Putamen (tissue), 1 donor: ENCODE results near the gene MAP1B.
A peak's percentile ranks its signal among the peaks of the same experiment; 100 is the strongest.

ENCODE experiments used
- DNase-seq: peaks from one replicate; pipeline ENCODE4 v3.0.0-alpha.2; 2016; ENCODE audit warnings: low spot score

The MAP1B gene

GRCh38 chr5:72133212-72133990 lies 26.1 kb downstream of the MAP1B start:
- no peak for DNase-seq

DNA sequence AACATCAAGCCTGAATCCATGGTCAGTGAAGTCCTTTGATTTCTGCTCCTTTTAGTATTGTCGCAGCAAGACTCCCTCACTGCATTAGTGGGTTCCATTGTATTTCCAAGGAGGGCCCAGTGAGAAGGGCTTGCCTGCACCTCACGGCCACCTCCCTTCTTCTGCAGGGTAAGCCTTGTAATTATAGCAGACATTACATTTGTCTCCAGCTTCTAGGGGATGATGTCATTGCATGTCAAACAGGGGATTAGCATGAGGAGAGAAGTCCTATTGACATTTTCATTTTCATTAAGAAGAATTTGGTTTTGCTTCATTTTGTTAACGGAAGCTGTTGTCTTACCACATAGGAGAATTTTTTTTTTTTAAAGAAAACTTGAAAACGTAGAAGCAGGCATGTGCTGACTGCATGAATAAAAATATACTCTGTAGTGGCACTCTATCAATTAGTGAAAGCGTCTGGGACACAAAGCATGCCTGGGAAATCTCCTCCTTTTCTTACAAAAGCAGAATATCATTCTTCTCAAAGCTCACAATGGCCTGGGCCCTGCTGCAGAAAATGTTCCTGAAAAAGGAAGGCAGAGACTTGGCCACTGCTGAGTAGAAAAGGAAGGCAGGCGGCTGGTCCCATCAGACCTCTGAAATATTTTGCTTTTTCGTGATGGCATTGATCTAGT lies 27.1 kb downstream of the MAP1B start:
- no peak for DNase-seq

- no peak for DNase-seq
Observed at GRCh38 chr5:72137826-72138409, 30.6 kb downstream of the MAP1B start.

DNA sequence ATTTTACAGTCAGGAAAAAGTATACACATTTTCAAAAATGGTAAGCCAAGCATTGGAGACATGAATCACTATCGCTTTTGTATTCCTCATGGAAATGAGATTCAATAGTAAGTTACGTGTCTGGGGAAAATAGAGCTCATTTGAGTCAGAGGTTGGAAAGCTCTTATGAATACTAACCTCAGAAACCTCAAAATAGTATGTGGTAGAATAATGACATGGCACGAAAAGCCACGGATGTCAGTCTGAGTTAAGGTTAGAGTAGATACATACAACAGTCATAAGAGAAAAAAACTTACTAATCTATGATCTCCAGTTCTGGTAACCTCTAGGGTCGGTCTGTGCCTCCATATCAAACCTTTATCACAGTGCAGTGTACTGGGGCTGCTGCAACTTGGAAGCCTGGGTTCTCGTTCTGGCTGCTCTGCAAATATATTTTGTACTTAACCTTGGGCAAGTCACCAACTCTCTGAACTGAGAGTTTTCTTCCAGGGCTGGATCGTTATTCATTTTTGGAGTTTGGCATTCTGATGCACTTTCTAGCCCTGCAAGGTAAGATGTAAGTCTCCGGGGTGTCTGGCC lies 31.8 kb downstream of the MAP1B start:
- DNase-seq: peak; percentile 48

DNA sequence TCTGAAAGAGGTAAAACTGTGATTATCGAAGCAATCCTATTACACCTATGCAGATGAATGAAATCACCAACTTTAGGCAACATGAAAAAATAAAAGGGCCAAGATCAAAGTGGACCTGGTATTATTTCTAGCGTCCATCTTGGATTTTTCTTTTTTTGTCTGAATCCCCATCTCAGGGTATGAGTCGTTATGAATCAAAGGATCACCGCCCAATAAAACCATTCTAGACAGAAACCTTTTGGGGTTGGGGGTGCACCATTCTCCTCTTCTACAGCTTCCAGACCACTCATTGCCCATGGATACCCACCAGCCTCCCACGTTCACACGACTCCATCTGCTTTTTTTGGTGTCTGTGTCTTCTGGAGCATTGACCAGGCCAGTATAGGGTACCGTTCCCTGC lies 33.4 kb downstream of the MAP1B start:
- no peak for DNase-seq

DNA sequence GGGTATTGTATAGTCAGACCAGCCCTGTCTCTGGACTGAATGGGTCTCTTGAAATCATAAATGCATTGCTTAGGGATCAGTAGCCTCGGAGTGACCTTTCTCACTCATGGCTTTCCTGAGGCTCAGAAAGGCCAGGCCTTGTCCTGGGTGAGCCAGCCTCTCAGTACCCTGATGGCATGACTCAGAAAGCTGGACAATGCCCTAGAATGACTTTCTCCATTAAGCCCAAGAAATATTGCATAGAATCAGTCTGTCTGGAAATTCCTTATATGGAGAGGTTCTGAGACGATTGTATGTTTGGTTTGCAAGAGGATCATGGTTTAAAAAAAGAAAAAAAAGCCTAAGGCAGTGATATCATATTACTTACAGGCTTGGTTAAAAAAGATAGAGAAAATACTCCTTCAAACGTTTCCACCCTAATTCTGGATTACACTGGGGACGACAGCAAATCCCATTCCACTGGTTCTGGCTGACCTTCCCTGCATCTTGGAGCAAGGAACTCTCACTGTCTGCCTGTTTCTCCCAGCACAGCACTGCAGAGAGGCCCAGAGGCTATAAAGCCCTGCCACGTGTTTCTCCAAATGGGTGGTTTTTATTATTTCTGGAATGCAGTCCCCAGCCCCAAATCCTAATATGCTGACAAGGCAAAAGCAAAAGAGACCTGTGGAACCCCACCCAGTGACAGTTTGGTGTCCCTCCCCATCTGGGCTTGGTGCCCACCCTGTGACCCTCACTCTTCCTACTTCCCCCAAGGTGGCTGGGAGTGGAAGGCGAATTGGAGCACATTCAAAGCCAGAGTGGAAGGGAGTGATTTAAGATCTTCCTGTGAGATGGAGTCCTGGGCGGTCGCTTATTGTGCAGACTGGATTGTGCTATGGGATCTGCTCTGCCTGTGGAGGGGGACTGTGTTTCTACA lies 34.4 kb downstream of the MAP1B start:
- DNase-seq: no peak

DNA sequence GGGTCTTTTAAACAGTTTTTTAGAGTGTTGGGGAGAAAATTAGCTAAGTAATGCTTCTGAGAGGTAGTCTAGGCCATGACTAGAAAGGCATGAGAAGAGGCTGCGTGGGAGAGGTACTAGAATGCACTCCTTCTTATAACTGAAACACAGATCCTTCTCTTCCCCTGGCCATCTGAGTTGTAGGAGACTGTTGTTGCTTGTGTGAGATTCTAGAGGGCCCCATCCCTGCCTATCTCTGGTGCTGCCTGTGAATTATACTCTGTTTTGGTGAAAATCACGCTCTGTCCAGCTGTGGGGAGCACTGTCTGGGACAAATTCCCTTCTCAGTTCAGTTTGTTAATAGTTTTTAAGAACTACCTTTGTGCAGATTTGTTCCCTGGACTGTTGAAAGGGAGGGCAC lies 37.5 kb downstream of the MAP1B start:
- DNase-seq: peak; percentile 58

- no peak for DNase-seq
Observed at GRCh38 chr5:72145348-72145747, 38.1 kb downstream of the MAP1B start.

GRCh38 chr5:72146056-72146455 lies 38.8 kb downstream of the MAP1B start:
- DNase-seq: no peak

DNA sequence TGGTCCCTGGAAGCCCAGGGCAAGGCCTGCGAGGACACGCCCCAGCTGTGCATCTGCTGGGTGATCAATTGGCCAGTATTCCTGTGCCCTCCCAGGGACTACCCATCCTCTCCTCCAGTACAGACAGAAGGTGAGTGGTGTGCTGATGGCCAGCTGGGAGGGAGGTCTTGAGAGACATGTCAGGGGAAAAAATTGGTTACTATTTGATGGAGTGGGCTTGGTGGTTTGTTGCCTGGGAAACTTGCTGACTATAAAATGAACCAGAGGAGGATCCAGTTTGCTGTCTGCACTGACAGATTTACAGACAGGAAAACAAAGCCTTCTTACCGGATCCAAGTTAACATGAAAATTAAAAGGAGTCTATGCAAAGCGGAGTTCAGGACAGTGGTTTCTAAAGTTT lies 40.3 kb downstream of the MAP1B start:
- no peak for DNase-seq

GRCh38 chr5:72149742-72150141 lies 42.5 kb downstream of the MAP1B start:
- no peak for DNase-seq

GRCh38 chr5:72151169-72151568 lies 43.9 kb downstream of the MAP1B start:
- no peak for DNase-seq

DNA sequence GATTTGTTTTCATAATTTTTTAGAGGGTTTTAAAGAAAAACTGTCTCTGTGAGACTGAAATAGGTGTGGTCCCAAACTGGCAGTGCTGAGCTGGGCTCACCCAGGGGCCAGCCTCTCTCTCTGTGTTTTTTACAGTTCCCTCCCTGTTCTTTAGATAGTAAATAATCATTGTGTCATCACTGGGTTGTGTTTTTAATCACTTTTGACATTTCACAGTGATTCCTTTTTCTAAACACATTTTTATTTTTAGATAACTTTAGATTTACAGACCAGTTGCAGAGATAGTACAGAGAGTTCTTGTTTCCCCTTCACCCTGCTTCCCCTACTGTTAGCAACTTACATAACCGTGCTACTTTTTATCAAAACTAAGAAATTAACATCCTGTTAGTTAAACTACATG lies 44.4 kb downstream of the MAP1B start:
- no peak for DNase-seq

GRCh38 chr5:72152545-72152944 lies 45.3 kb downstream of the MAP1B start:
- DNase-seq: no peak

- DNase-seq: no peak
Observed at GRCh38 chr5:72153551-72153950, 46.3 kb downstream of the MAP1B start.

- DNase-seq: no peak
Observed at GRCh38 chr5:72154076-72154756, 46.9 kb downstream of the MAP1B start.

- DNase-seq: no peak
Observed at GRCh38 chr5:72156946-72157624, 49.8 kb downstream of the MAP1B start.

GRCh38 chr5:72157625-72157962 lies 50.3 kb downstream of the MAP1B start:
- no peak for DNase-seq

DNA sequence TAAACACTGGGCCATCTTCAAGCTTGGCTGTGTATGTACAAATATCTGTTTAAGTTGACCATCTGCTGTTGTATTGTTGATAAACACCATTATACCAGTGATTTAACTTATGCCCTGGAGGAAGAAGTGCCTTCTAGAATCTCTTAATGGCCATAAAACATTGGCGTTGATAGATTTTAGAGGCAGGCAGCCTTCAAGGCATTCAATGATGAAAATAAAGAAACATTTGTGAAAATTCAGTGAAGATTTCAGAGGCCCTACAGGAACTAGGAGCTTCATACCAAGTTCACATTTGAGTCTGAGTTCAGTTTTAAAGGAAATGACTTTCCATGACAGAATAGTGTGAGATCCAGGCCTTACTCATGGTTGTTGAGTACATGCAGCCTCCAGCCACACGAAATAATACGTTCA lies 52.2 kb downstream of the MAP1B start:
- no peak for DNase-seq

DNA sequence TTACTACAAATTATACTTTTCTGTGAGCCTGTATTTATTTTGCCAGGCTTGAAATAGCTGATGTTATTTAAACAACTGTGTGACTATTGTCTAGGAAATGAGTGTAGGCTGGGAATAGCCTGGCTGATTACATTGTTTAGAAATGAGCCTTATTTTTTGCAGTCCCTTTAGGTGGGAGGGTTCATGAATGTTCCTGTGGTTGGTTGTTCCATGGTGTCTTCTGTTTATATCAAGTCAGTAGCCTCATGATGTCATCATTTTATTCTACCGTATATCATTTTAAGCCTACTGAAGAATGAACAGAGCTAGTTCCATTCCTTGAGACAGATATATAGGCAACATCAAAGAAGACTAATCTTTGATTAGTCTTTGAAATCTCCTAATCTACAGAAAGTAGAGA lies 53.1 kb downstream of the MAP1B start:
- no peak for DNase-seq

DNA sequence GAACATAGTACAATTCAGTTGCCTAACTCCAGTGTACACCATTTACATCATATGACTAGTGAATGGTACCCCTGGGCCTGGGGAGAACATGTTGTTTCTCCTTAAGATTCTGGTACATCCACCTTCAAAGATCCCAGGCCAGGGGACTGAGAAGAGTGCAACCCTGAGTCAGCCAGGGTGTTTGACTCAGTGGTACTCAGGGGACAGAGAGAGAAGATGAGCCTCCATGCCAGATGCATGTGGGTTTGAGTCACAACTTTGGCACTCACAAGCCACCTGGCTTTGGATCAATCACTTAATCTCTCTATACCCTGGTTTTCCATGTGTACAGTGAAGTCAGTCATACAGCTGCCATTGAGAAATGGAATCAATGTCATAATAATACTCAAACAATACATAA lies 53.7 kb downstream of the MAP1B start:
- no peak for DNase-seq
